Endothelial cell of umbilical vein (primary cell): ENCODE results near the gene NPSR1. TPM values are rescaled to one million over a fixed set of nuclear protein-coding genes. Genes with fewer than 3 reads are reported as not detected.

Source experiments
- BruUV-seq: library from RNA; stranded (reverse); fragments of 400-500 nt; replicated peaks from 2 replicates; lab custom pipeline; 2021; lab: Mats Ljungman, UMichigan
- CTCF ChIA-PET: fragments of 300-600, 350-600 bp; sonication (Branson Sonifier 250); formaldehyde crosslinking; loops from one replicate; lab custom pipeline; 2021; ENCODE audit warnings: antibody characterized with exemption, inconsistent platforms; lab: Charles Lee
- POLR2A ChIA-PET: fragments of 300-600, 350-600 bp; sonication (Branson Sonifier 250); formaldehyde crosslinking; loops from one replicate; lab custom pipeline; 2021; ENCODE audit warnings: antibody characterized with exemption, inconsistent platforms; lab: Charles Lee
- DNase-seq: peaks from one replicate; pipeline ENCODE4 v3.0.0-alpha.2; 2011; ENCODE audit warnings: low read depth, low spot score
- FAIRE-seq: peaks from 2 replicates; lab custom pipeline; 2011; peaks lifted over from hg19 to GRCh38; lab: Jason Lieb, UNC
- H2AFZ ChIP-seq: 2 replicates; pipeline ENCODE4 v1.6.0; 2012; ENCODE audit warnings: low read depth, low read length, control low read depth, inconsistent platforms
- H3K27ac ChIP-seq: 2 replicates; pipeline ENCODE4 v1.5.1; 2011; ENCODE audit warnings: low read depth, mild to moderate bottlenecking, control low read depth, low read length, moderate library complexity; ENCODE audit not compliant: insufficient read depth
- H3K27me3 ChIP-seq, 2 experiments: 2 replicates each; pipeline versions ENCODE4 v1.6.0 to v1.6.1; 2011; ENCODE audit warnings: low read length in 2 of 2, mixed read lengths in 1 of 2; ENCODE audit not compliant: control insufficient read depth in 2 of 2, insufficient read depth in 2 of 2
- H3K36me3 ChIP-seq, 2 experiments: 2 replicates in 1 of 2; 3 replicates in 1 of 2; pipeline ENCODE4 v1.5.1; 2011; ENCODE audit warnings: low read length in 2 of 2, mild to moderate bottlenecking in 1 of 2, moderate library complexity in 1 of 2; ENCODE audit not compliant: control insufficient read depth in 2 of 2, insufficient read depth in 2 of 2; ENCODE audit errors: extremely low read depth in 1 of 2
- H3K4me1 ChIP-seq: 3 replicates; pipeline ENCODE4 v1.5.1; 2011; ENCODE audit warnings: mild to moderate bottlenecking, low read length; ENCODE audit not compliant: control insufficient read depth, insufficient read depth; ENCODE audit errors: extremely low read depth
- H3K4me2 ChIP-seq: 2 replicates; pipeline ENCODE4 v1.6.1; 2011; ENCODE audit warnings: low read length, control low read depth, mixed read lengths; ENCODE audit not compliant: insufficient read depth
- H3K4me3 ChIP-seq, 3 experiments: fragments of 200-600 bp in 1 of 3; sonication (generic), shearing (Covaris generic) in 1 of 3; replicated peaks in 1 of 3; 2 replicates each; pipeline ENCODE4 v1.5.1; 2011 to 2016; ENCODE audit warnings: control low read depth in 3 of 3, low read length in 3 of 3, mild to moderate bottlenecking in 2 of 3, inconsistent platforms in 1 of 3, low read depth in 1 of 3, moderate library complexity in 1 of 3; ENCODE audit not compliant: insufficient read depth in 1 of 3
- H3K79me2 ChIP-seq: 2 replicates; pipeline ENCODE4 v1.6.0; 2012; ENCODE audit warnings: low read length, inconsistent platforms; ENCODE audit not compliant: control insufficient read depth, insufficient read depth
- H3K9ac ChIP-seq: replicated peaks from 2 replicates; pipeline ENCODE3; 2011; ENCODE audit warnings: low read length, control low read depth; ENCODE audit not compliant: insufficient read depth; ENCODE audit errors: extremely low read depth
- H3K9me1 ChIP-seq: replicated peaks from 3 replicates; pipeline ENCODE4 v1.6.0; 2011; ENCODE audit warnings: mild to moderate bottlenecking, low read length; ENCODE audit not compliant: control insufficient read depth, insufficient read depth; ENCODE audit errors: extremely low read depth
- H3K9me3 ChIP-seq: replicated peaks from 2 replicates; pipeline ENCODE4 v1.5.1; 2012; ENCODE audit warnings: low read length, inconsistent platforms; ENCODE audit not compliant: control insufficient read depth, insufficient read depth
- H4K20me1 ChIP-seq: replicated peaks from 2 replicates; pipeline ENCODE3; 2011; ENCODE audit warnings: mild to moderate bottlenecking, low read length; ENCODE audit not compliant: control insufficient read depth, insufficient read depth; ENCODE audit errors: extremely low read depth
- CTCF ChIP-seq, 2 donors: IDR thresholded peaks; 1 replicate in 1 of 2; 2 replicates in 1 of 2; pipeline ENCODE4 v1.5.1; 2011; ENCODE audit warnings: low read length in 2 of 2, mild to moderate bottlenecking in 2 of 2, moderate library complexity in 2 of 2, control low read depth in 1 of 2, inconsistent platforms in 1 of 2, low read depth in 1 of 2; ENCODE audit not compliant: insufficient read depth in 1 of 2; ENCODE audit errors: extremely low read depth in 1 of 2
- EZH2 ChIP-seq: IDR thresholded peaks from 2 replicates; pipeline ENCODE4 v1.6.1; 2012; ENCODE audit warnings: borderline replicate concordance, low read depth, mild to moderate bottlenecking, moderate library complexity, low read length, inconsistent platforms; ENCODE audit not compliant: severe bottlenecking
- FOS ChIP-seq: IDR thresholded peaks from 2 replicates; pipeline ENCODE4 v1.6.1; 2011; ENCODE audit warnings: mild to moderate bottlenecking, low read length, moderate library complexity, borderline replicate concordance; ENCODE audit not compliant: insufficient read depth
- GATA2 ChIP-seq: IDR thresholded peaks from 2 replicates; pipeline ENCODE4 v1.7.0; 2011; ENCODE audit warnings: low read depth, mild to moderate bottlenecking, moderate library complexity, mixed read lengths, low read length; ENCODE audit not compliant: insufficient read length, insufficient read depth
- JUN ChIP-seq: IDR thresholded peaks from 2 replicates; pipeline ENCODE4 v1.6.1; 2011; ENCODE audit warnings: borderline replicate concordance, low read depth; ENCODE audit not compliant: insufficient read length, insufficient read depth
- MAX ChIP-seq: IDR thresholded peaks from 2 replicates; pipeline ENCODE4 v1.6.1; 2011; ENCODE audit not compliant: insufficient read depth, insufficient read length
- MYC ChIP-seq: IDR thresholded peaks from one replicate; pipeline ENCODE4 v1.6.1; 2011; ENCODE audit warnings: mild to moderate bottlenecking, low read depth, low read length
- POLR2A ChIP-seq: IDR thresholded peaks from 2 replicates; pipeline ENCODE4 v1.6.1; 2012; ENCODE audit warnings: low read depth, mild to moderate bottlenecking, control low read depth, low read length
- POLR2AphosphoS5 ChIP-seq: IDR thresholded peaks from 2 replicates; pipeline ENCODE4 v1.6.1; 2012; ENCODE audit warnings: low read depth, mild to moderate bottlenecking, control low read depth, low read length, moderate library complexity; ENCODE audit not compliant: insufficient read depth
- dilution Hi-C: fragments of 300-500 bp; cut with MboI; formaldehyde crosslinking; loops from one replicate; pipeline ENCODE4 v1.15.0; 2019; ENCODE audit warnings: low sequenced_read_pairs; ENCODE audit not compliant: extremely low pct_ligation_motif_present
- intact Hi-C: fragments of 100-400 bp; cut with micrococcal nuclease; formaldehyde crosslinking; loops from one replicate; pipeline ENCODE4 v1.10.0; 2022
- polyA plus RNA-seq, 4 experiments: library from polyadenylated mRNA; depleted of rRNA in 3 of 4; stranded (reverse) in 3 of 4; unstranded in 1 of 4; fragments of >200 nt; gene quantifications; 2 replicates each; pipeline versions ENCODE4 v1.2.1 to v1.2.3, GENCODE V29; 2011 to 2012; ENCODE audit warnings: missing spikeins in 1 of 4
- total RNA-seq: library from RNA; stranded (reverse); gene quantifications from 2 replicates; pipeline ENCODE4 v1.2.3, GENCODE V29; 2021

Gene NPSR1
- total and polyA plus RNA-seq, 2 donors (not counting 3 experiments of a cell fraction or from before 2014, with no cell fraction given): not detected

GRCh38 chr7:34780546-34780945 lies 122.5 kb downstream of the NPSR1 start:
- Histone ChIP-seq H3K4me2 (no peak overlapping the region), H3K27ac (no peak overlapping the region), H3K79me2 (no peaks in the 10 kb centered on the region), H3K9me3 (no peaks in the 10 kb centered on the region), H4K20me1 (no peaks in the 10 kb centered on the region), H3K4me3 (no peak overlapping the region), H3K36me3 (no peaks in the 10 kb centered on the region), H3K27me3 (peaks cover 0 to 4% of the 10 kb centered on the region in 2 experiments), H3K9ac (no peak overlapping the region), H2AFZ (no peak overlapping the region), H3K4me1 (no peaks in the 10 kb centered on the region), H3K9me1 (no peaks in the 10 kb centered on the region)
- TF ChIP-seq JUN (no peak), MAX (no peak), FOS (no peak), MYC (no peak), CTCF (IDR thresholded peaks at IDR 0.05; ENCODE audit: extremely low read depth in 1 of 2, insufficient read depth in 1 of 2, low read depth in 1 of 2, low read length in 2 of 2) (no peak), POLR2AphosphoS5 (no peak), EZH2 (no peak), POLR2A (no peak), GATA2 (no peak)
- no TSS peak for BruUV-seq
- dilution Hi-C loops (no loop called here), intact Hi-C loops (no loop called here)
- ChIA-PET POLR2A (no interaction called here), CTCF (interaction anchor here (1.4 kb wide), 1 partner anchor 43 kb away, joined by 3 read pairs; no protein-coding TSS in a partner anchor)
- DNase-seq (no peak), FAIRE-seq (no peak)
